ENCODE results near the gene FYTTD1. TPM values are rescaled to one million over a fixed set of nuclear protein-coding genes. Genes with fewer than 3 reads are reported as not detected.

FYTTD1 gene
- total RNA-seq, 1 experiment from 2014 or later, result 70.7 TPM

- H3K27ac ChIP-seq (ENCODE audit: low read depth, low read length), result no peak overlapping the region
- H3K9ac ChIP-seq (ENCODE audit: low read length), result no peak overlapping the region
- ChIA-PET CTCF (no interaction called here), RAD21 (ENCODE audit: low non-redundant PET in 1 of 2, low total read pairs in 2 of 2, uncharacterized antibody in 2 of 2, unreplicated experiment in 2 of 2) (no interaction called here), POLR2A (no interaction called here)
- intact Hi-C loops (cut with micrococcal nuclease), result no loop called here
- DNase-seq (ENCODE audit: low read depth, low spot score) (no peak), ATAC-seq (no peak)
- H4K20me1 ChIP-seq (ENCODE audit: insufficient read depth), result no peaks in the 10 kb centered on the region
- no peak for TF ChIP-seq CBX3 (IDR thresholded peaks at IDR 0.05; ENCODE audit: low read depth)
- no peak for TF ChIP-seq CTCF (IDR thresholded peaks at IDR 0.05 in 2 of 3, conservative IDR thresholded peaks at IDR 0.05 in 1 of 3; ENCODE audit: borderline replicate concordance in 1 of 3, insufficient read depth in 1 of 3, low read depth in 2 of 3, low read length in 2 of 3)
- TF ChIP-seq MAX (IDR thresholded peaks at IDR 0.05), result no peak
- TF ChIP-seq EGR1 (IDR thresholded peaks at IDR 0.05; ENCODE audit: low read depth), result no peak
- no peak for TF ChIP-seq CEBPB (IDR thresholded peaks at IDR 0.05; ENCODE audit: low read depth)
- TF ChIP-seq EZH2 (IDR thresholded peaks at IDR 0.05), result no peak
- no peak for TF ChIP-seq POLR2A (IDR thresholded peaks at IDR 0.05; ENCODE audit: borderline replicate concordance, extremely low read depth, insufficient read depth, insufficient read length)
- TF ChIP-seq YY1 (IDR thresholded peaks at IDR 0.05; ENCODE audit: extremely low read depth, insufficient replicate concordance, low read depth, low read length), result no peak
- no peak for TF ChIP-seq JUND (IDR thresholded peaks at IDR 0.05)
- no peak for TF ChIP-seq SRF (IDR thresholded peaks at IDR 0.05; ENCODE audit: low read depth)
- TF ChIP-seq REST (IDR thresholded peaks at IDR 0.05; ENCODE audit: low read depth), result no peak
- TF ChIP-seq ZNF274 (IDR thresholded peaks at IDR 0.05; ENCODE audit: low read depth, low read length), result no peak
- no peak for TF ChIP-seq ZFX (IDR thresholded peaks at IDR 0.05)
- TF ChIP-seq SP1 (IDR thresholded peaks at IDR 0.05; ENCODE audit: low read depth), result no peak
- no peak for TF ChIP-seq FOSL1 (IDR thresholded peaks at IDR 0.05; ENCODE audit: low read depth)
- no peak for TF ChIP-seq ZBTB33 (IDR thresholded peaks at IDR 0.05; ENCODE audit: extremely low read depth, insufficient replicate concordance, low read length)
- TF ChIP-seq POLR2AphosphoS5 (IDR thresholded peaks at IDR 0.05; ENCODE audit: low read depth, low read length), result no peak
- TF ChIP-seq RAD21 (IDR thresholded peaks at IDR 0.05; ENCODE audit: low read depth), result no peak
- TF ChIP-seq EZH2phosphoT487 (IDR thresholded peaks at IDR 0.05; ENCODE audit: borderline replicate concordance), result no peak
- H3K36me3 ChIP-seq (ENCODE audit: control insufficient read depth in 1 of 2, insufficient read depth in 2 of 2, low read length in 2 of 2), result peaks cover 13 to 16% of the 10 kb centered on the region in 2 experiments; a peak in 3 of 4 replicates
- no peak overlapping the region for H3K4me2 ChIP-seq (ENCODE audit: low read length)
- no peaks in the 10 kb centered on the region for H3K9me2 ChIP-seq (ENCODE audit: insufficient read depth)
- H3K9me3 ChIP-seq (ENCODE audit: control insufficient read depth in 1 of 2, insufficient read depth in 1 of 2, low read depth in 1 of 2, low read length in 2 of 2), result no peaks in the 10 kb centered on the region
- H3K4me3 ChIP-seq (replicated peaks in 1 of 2; ENCODE audit: low read depth in 1 of 2, low read length in 2 of 2), result no peak overlapping the region
- no TSS peak for BruUV-seq (replicated peaks)
- no peaks in the 10 kb centered on the region for H3K4me1 ChIP-seq (ENCODE audit: control insufficient read depth in 1 of 2, insufficient read depth in 2 of 2, low read length in 2 of 2)
- no peaks in the 10 kb centered on the region for H3K79me2 ChIP-seq (ENCODE audit: insufficient read depth, low read length)
- H3K27me3 ChIP-seq (ENCODE audit: insufficient read depth, low read length), result no peaks in the 10 kb centered on the region
- no peak overlapping the region for H2AFZ ChIP-seq (ENCODE audit: low read depth, low read length, poor library complexity, severe bottlenecking)
Observed at GRCh38 chr3:197830308-197830966, 80.8 kb downstream of the FYTTD1 start.

Measured in HCT116 (cell line).